Neural cell (in vitro differentiated cells): ENCODE data around the gene FGF4.

ENCODE experiments used
- EP300 ChIP-seq: fragments of 450-650 bp; conservative IDR thresholded peaks from 2 replicates; pipeline ENCODE4 v1.6.1; 2014; ENCODE audit warnings: antibody characterized with exemption, mild to moderate bottlenecking, moderate library complexity; ENCODE audit not compliant: poor library complexity, severe bottlenecking
- EZH2 ChIP-seq: fragments of 200-600, 300-800 bp; shearing (Covaris generic), sonication (generic); IDR thresholded peaks from 2 replicates; pipeline ENCODE4 v1.6.1; 2014; ENCODE audit warnings: antibody characterized with exemption, low read length, borderline replicate concordance, mild to moderate bottlenecking; ENCODE audit not compliant: insufficient read depth, poor library complexity, severe bottlenecking
- MXI1 ChIP-seq: fragments of 450-650 bp; conservative IDR thresholded peaks from 2 replicates; pipeline ENCODE4 v1.6.1; 2014; ENCODE audit warnings: antibody characterized with exemption, mild to moderate bottlenecking; ENCODE audit not compliant: poor library complexity, severe bottlenecking
- POLR2AphosphoS5 ChIP-seq: IDR thresholded peaks from 2 replicates; pipeline ENCODE4 v1.6.1; 2012
- RAD21 ChIP-seq: fragments of 450-650 bp; conservative IDR thresholded peaks from 2 replicates; pipeline ENCODE4 v1.6.1; 2014; ENCODE audit warnings: antibody characterized with exemption, mild to moderate bottlenecking, moderate library complexity
- TAF1 ChIP-seq: IDR thresholded peaks from 2 replicates; pipeline ENCODE4 v1.6.1; 2012; ENCODE audit warnings: low read depth
- TF ChIP-seq, protein P1 (sequence below): fragments of 450-650 bp; IDR thresholded peaks from 2 replicates; pipeline ENCODE4 v1.5.1; 2014; ENCODE audit warnings: antibody characterized with exemption, mild to moderate bottlenecking, moderate library complexity; ENCODE audit not compliant: poor library complexity, severe bottlenecking
- TF ChIP-seq, protein P2 (sequence below): IDR thresholded peaks from 2 replicates; pipeline ENCODE4 v1.6.1; 2012; ENCODE audit warnings: borderline replicate concordance

DNA sequence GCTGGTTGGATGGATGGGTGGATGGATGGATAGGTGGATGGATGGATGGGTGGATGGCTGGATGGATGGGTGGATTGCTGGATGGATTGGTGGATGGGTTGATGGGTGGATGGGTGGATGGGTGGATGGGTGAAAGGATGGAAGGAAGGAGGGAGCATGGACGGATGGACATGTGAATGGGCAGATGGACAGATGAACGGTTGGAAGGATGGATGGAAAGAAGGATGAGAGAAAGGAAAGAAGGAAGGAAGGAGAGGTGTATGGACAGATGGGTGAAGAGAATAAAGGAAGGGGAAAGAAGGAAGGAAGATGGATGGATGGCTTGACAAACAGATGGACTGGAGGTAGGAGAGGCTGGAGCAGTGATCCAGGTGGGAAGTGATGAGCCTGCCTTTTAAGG lies 38.7 kb upstream of the FGF4 start:
- TF ChIP-seq, protein P1, sequence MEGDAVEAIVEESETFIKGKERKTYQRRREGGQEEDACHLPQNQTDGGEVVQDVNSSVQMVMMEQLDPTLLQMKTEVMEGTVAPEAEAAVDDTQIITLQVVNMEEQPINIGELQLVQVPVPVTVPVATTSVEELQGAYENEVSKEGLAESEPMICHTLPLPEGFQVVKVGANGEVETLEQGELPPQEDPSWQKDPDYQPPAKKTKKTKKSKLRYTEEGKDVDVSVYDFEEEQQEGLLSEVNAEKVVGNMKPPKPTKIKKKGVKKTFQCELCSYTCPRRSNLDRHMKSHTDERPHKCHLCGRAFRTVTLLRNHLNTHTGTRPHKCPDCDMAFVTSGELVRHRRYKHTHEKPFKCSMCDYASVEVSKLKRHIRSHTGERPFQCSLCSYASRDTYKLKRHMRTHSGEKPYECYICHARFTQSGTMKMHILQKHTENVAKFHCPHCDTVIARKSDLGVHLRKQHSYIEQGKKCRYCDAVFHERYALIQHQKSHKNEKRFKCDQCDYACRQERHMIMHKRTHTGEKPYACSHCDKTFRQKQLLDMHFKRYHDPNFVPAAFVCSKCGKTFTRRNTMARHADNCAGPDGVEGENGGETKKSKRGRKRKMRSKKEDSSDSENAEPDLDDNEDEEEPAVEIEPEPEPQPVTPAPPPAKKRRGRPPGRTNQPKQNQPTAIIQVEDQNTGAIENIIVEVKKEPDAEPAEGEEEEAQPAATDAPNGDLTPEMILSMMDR: no peak
- no peak for TF ChIP-seq TAF1
- TF ChIP-seq EP300: no peak
- TF ChIP-seq POLR2AphosphoS5: no peak
- no peak for TF ChIP-seq EZH2
- TF ChIP-seq, protein P2, sequence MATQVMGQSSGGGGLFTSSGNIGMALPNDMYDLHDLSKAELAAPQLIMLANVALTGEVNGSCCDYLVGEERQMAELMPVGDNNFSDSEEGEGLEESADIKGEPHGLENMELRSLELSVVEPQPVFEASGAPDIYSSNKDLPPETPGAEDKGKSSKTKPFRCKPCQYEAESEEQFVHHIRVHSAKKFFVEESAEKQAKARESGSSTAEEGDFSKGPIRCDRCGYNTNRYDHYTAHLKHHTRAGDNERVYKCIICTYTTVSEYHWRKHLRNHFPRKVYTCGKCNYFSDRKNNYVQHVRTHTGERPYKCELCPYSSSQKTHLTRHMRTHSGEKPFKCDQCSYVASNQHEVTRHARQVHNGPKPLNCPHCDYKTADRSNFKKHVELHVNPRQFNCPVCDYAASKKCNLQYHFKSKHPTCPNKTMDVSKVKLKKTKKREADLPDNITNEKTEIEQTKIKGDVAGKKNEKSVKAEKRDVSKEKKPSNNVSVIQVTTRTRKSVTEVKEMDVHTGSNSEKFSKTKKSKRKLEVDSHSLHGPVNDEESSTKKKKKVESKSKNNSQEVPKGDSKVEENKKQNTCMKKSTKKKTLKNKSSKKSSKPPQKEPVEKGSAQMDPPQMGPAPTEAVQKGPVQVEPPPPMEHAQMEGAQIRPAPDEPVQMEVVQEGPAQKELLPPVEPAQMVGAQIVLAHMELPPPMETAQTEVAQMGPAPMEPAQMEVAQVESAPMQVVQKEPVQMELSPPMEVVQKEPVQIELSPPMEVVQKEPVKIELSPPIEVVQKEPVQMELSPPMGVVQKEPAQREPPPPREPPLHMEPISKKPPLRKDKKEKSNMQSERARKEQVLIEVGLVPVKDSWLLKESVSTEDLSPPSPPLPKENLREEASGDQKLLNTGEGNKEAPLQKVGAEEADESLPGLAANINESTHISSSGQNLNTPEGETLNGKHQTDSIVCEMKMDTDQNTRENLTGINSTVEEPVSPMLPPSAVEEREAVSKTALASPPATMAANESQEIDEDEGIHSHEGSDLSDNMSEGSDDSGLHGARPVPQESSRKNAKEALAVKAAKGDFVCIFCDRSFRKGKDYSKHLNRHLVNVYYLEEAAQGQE: no peak
- no peak for TF ChIP-seq RAD21
- no peak for TF ChIP-seq MXI1
